Measurements from ENCODE around the gene SRSF4. TPM values are rescaled to one million over a fixed set of nuclear protein-coding genes. Genes with fewer than 3 reads are reported as not detected.
A peak's percentile ranks its signal among the peaks of the same experiment; 100 is the strongest.

Gene SRSF4
- total and polyA plus RNA-seq, 2 donors (not counting 1 experiment from before 2014, with no cell fraction given), result 51.4 to 61.9 TPM

GRCh38 chr1:29195881-29196291, 14.2 kb upstream of the SRSF4 start:
- Histone ChIP-seq H3K4me1 (ENCODE audit: control insufficient read depth, extremely low read depth, insufficient read depth, low read length) (peaks cover 14% of the 10 kb centered on the region), H3K27me3 (ENCODE audit: control insufficient read depth, insufficient read depth, low read length) (no peaks in the 10 kb centered on the region), H3K9ac (ENCODE audit: insufficient read depth, low read length) (no peak overlapping the region), H3K4me3 (replicated peaks in 1 of 4; ENCODE audit: control extremely low read depth in 1 of 4, insufficient read depth in 1 of 4, low read depth in 3 of 4, low read length in 4 of 4) (no peak overlapping the region), H3K9me3 (ENCODE audit: control insufficient read depth, insufficient read depth, low read depth, low read length) (no peaks in the 10 kb centered on the region), H4K20me1 (ENCODE audit: control insufficient read depth, extremely low read depth, insufficient read depth, low read length) (no peaks in the 10 kb centered on the region), H3K4me2 (ENCODE audit: extremely low read depth, insufficient read depth, low read length) (no peak overlapping the region), H2AFZ (ENCODE audit: low read length) (no peak overlapping the region), H3K79me2 (ENCODE audit: control insufficient read depth, insufficient read depth, low read length) (no peaks in the 10 kb centered on the region), H3K36me3 (ENCODE audit: control insufficient read depth, insufficient read depth, low read length) (peaks cover 13% of the 10 kb centered on the region), H3K27ac (ENCODE audit: insufficient read depth, low read length) (peak overlapping the region; percentile 69)
- TF ChIP-seq EZH2 (IDR thresholded peaks at IDR 0.05; ENCODE audit: low read length, missing control alignments) (no peak), CTCF (conservative IDR thresholded peaks at IDR 0.05 in 1 of 2, IDR thresholded peaks at IDR 0.05 in 1 of 2; ENCODE audit: low read depth in 1 of 2, low read length in 2 of 2) (no peak)
- peak in 1 of 2 donors; percentile 27 for DNase-seq (ENCODE audit: low read depth in 2 of 2)

- no peak overlapping the region for H3K4me3 ChIP-seq (replicated peaks in 1 of 4; ENCODE audit: control extremely low read depth in 1 of 4, insufficient read depth in 1 of 4, low read depth in 3 of 4, low read length in 4 of 4)
- no peak overlapping the region for H3K9ac ChIP-seq (ENCODE audit: insufficient read depth, low read length)
- peaks cover 14% of the 10 kb centered on the region for H3K4me1 ChIP-seq (ENCODE audit: control insufficient read depth, extremely low read depth, insufficient read depth, low read length)
- H2AFZ ChIP-seq (ENCODE audit: low read length), result no peak overlapping the region
- H3K4me2 ChIP-seq (ENCODE audit: extremely low read depth, insufficient read depth, low read length), result no peak overlapping the region
- no peaks in the 10 kb centered on the region for H3K27me3 ChIP-seq (ENCODE audit: control insufficient read depth, insufficient read depth, low read length)
- no peaks in the 10 kb centered on the region for H4K20me1 ChIP-seq (ENCODE audit: control insufficient read depth, extremely low read depth, insufficient read depth, low read length)
- no peaks in the 10 kb centered on the region for H3K79me2 ChIP-seq (ENCODE audit: control insufficient read depth, insufficient read depth, low read length)
- H3K9me3 ChIP-seq (ENCODE audit: control insufficient read depth, insufficient read depth, low read depth, low read length), result no peaks in the 10 kb centered on the region
- peaks cover 9% of the 10 kb centered on the region for H3K36me3 ChIP-seq (ENCODE audit: control insufficient read depth, insufficient read depth, low read length)
- no peak for TF ChIP-seq CTCF (conservative IDR thresholded peaks at IDR 0.05 in 1 of 2, IDR thresholded peaks at IDR 0.05 in 1 of 2; ENCODE audit: low read depth in 1 of 2, low read length in 2 of 2)
- TF ChIP-seq EZH2 (IDR thresholded peaks at IDR 0.05; ENCODE audit: low read length, missing control alignments), result no peak
- H3K27ac ChIP-seq (ENCODE audit: insufficient read depth, low read length), result no peak overlapping the region
- no peak for DNase-seq (ENCODE audit: low read depth in 2 of 2)
Measured at GRCh38 chr1:29193879-29194455, 12.3 kb upstream of the SRSF4 start.

GRCh38 chr1:29190718-29191117, 9.0 kb upstream of the SRSF4 start:
- H3K36me3 ChIP-seq (ENCODE audit: control insufficient read depth, insufficient read depth, low read length), result peaks cover 3% of the 10 kb centered on the region
- no peaks in the 10 kb centered on the region for H4K20me1 ChIP-seq (ENCODE audit: control insufficient read depth, extremely low read depth, insufficient read depth, low read length)
- H3K9ac ChIP-seq (ENCODE audit: insufficient read depth, low read length), result no peak overlapping the region
- no peaks in the 10 kb centered on the region for H3K9me3 ChIP-seq (ENCODE audit: control insufficient read depth, insufficient read depth, low read depth, low read length)
- no peaks in the 10 kb centered on the region for H3K27me3 ChIP-seq (ENCODE audit: control insufficient read depth, insufficient read depth, low read length)
- DNase-seq (ENCODE audit: low read depth in 2 of 2), result no peak
- peaks cover under 1% of the 10 kb centered on the region for H3K4me1 ChIP-seq (ENCODE audit: control insufficient read depth, extremely low read depth, insufficient read depth, low read length)
- H3K79me2 ChIP-seq (ENCODE audit: control insufficient read depth, insufficient read depth, low read length), result no peaks in the 10 kb centered on the region
- H3K27ac ChIP-seq (ENCODE audit: insufficient read depth, low read length), result no peak overlapping the region
- TF ChIP-seq CTCF (conservative IDR thresholded peaks at IDR 0.05 in 1 of 2, IDR thresholded peaks at IDR 0.05 in 1 of 2; ENCODE audit: low read depth in 1 of 2, low read length in 2 of 2), result no peak
- TF ChIP-seq EZH2 (IDR thresholded peaks at IDR 0.05; ENCODE audit: low read length, missing control alignments), result no peak
- no peak overlapping the region for H3K4me2 ChIP-seq (ENCODE audit: extremely low read depth, insufficient read depth, low read length)
- no peak overlapping the region for H3K4me3 ChIP-seq (replicated peaks in 1 of 4; ENCODE audit: control extremely low read depth in 1 of 4, insufficient read depth in 1 of 4, low read depth in 3 of 4, low read length in 4 of 4)
- no peak overlapping the region for H2AFZ ChIP-seq (ENCODE audit: low read length)

Data from fibroblast of lung (primary cell).